B cell (primary cell): ENCODE measurements around the gene DENND4C.

ENCODE experiments used
- CTCF ChIP-seq: fragments of 200-600 bp; IDR thresholded peaks from one replicate; pipeline ENCODE4 v1.8.0; 2022; ENCODE audit warnings: antibody characterized with exemption, mild to moderate bottlenecking
- EZH2 ChIP-seq: IDR thresholded peaks from 2 replicates; pipeline ENCODE4 v1.6.1; 2012; ENCODE audit warnings: borderline replicate concordance, low read depth, mild to moderate bottlenecking, moderate library complexity, low read length; ENCODE audit not compliant: insufficient read depth, poor library complexity, severe bottlenecking

- no peak for TF ChIP-seq CTCF
- TF ChIP-seq EZH2: no peak
Measured at GRCh38 chr9:19404283-19405075, 174.0 kb downstream of the DENND4C start.
